Panc1 (cell line): ENCODE data around the gene SPAG5. TPM values are rescaled to one million over a fixed set of nuclear protein-coding genes. Genes with fewer than 3 reads are reported as not detected.
A peak's percentile ranks its signal among the peaks of the same experiment; 100 is the strongest.

Experiments
- ATAC-seq: fragments of 200-7000 bp; cut with Tn5 transposase; 2 replicates; pipeline ENCODE4 v1.9.1; 2020; ENCODE audit warnings: mild to moderate bottlenecking, moderate library complexity
- BruUV-seq: library from RNA; stranded (reverse); fragments of 400-500 nt; replicated peaks from 2 replicates; lab custom pipeline; 2021; lab: Mats Ljungman, UMichigan
- CTCF ChIA-PET: fragments of 300-600 bp; sonication (Branson Sonifier 250); formaldehyde crosslinking; loops from one replicate; lab custom pipeline; 2022; ENCODE audit warnings: antibody characterized with exemption; lab: Charles Lee
- POLR2A ChIA-PET: fragments of 300-600 bp; sonication (Branson Sonifier 250); formaldehyde crosslinking; loops from one replicate; lab custom pipeline; 2022; ENCODE audit warnings: antibody characterized with exemption; lab: Charles Lee
- DNase-seq: peaks from one replicate; pipeline ENCODE4 v3.0.0-alpha.2; 2010; ENCODE audit warnings: low read depth, low spot score
- H3K27ac ChIP-seq: 2 replicates; pipeline ENCODE4 v1.5.1; 2011; ENCODE audit warnings: mild to moderate bottlenecking, low read length, inconsistent platforms
- H3K27me3 ChIP-seq: fragments of 200-500 bp; sonication (Bioruptor generic); 2 replicates; pipeline ENCODE4 v1.6.0; 2014; ENCODE audit warnings: low read length, inconsistent platforms; ENCODE audit not compliant: control insufficient read depth, insufficient read depth
- H3K36me3 ChIP-seq: fragments of 200-500 bp; sonication (Bioruptor generic); 2 replicates; pipeline ENCODE4 v1.5.1; 2014; ENCODE audit warnings: inconsistent platforms, mild to moderate bottlenecking, low read length, moderate library complexity; ENCODE audit not compliant: control insufficient read depth, insufficient read depth
- H3K4me1 ChIP-seq: 2 replicates; pipeline ENCODE4 v1.5.1; 2011; ENCODE audit warnings: inconsistent platforms, mild to moderate bottlenecking, low read length, moderate library complexity; ENCODE audit not compliant: control insufficient read depth, insufficient read depth
- H3K4me3 ChIP-seq, 2 experiments: 2 replicates each; pipeline ENCODE4 v1.5.1; 2011 to 2012; ENCODE audit warnings: low read depth in 2 of 2, low read length in 2 of 2, mild to moderate bottlenecking in 2 of 2, inconsistent platforms in 1 of 2, moderate library complexity in 1 of 2
- H3K9me3 ChIP-seq: fragments of 200-500 bp; sonication (Bioruptor generic); 2 replicates; pipeline ENCODE4 v1.5.1; 2014; ENCODE audit warnings: low read depth, mild to moderate bottlenecking, inconsistent platforms, low read length, moderate library complexity; ENCODE audit not compliant: control insufficient read depth, insufficient read depth
- POLR2AphosphoS5 ChIP-seq: IDR thresholded peaks from 2 replicates; pipeline ENCODE4 v1.6.1; 2012; ENCODE audit warnings: mild to moderate bottlenecking, low read depth, low read length, moderate library complexity
- SIN3A ChIP-seq: IDR thresholded peaks from 2 replicates; pipeline ENCODE4 v1.6.1; 2012; ENCODE audit warnings: low read depth, mild to moderate bottlenecking, low read length, moderate library complexity, borderline replicate concordance; ENCODE audit not compliant: insufficient read depth
- TCF7L2 ChIP-seq: IDR thresholded peaks from 2 replicates; pipeline ENCODE4 v1.6.1; 2011; ENCODE audit warnings: mild to moderate bottlenecking, low read depth, low read length, inconsistent platforms
- in situ Hi-C: cut with HindIII; loops from 2 replicates; pipeline ENCODE4 v1.10.0; 2016; ENCODE audit warnings: low sequenced_read_pairs, low pct_unique_long_range_greater_than_20kb
- intact Hi-C: fragments of 100-400 bp; cut with micrococcal nuclease; formaldehyde crosslinking; loops from one replicate; pipeline ENCODE4 v1.10.0; 2022; ENCODE audit not compliant: unreplicated experiment
- total RNA-seq: library from RNA; stranded (reverse); gene quantifications from one replicate; pipeline ENCODE4 v1.2.1, GENCODE V29; 2021; ENCODE audit not compliant: unreplicated experiment
- TF ChIP-seq, protein P1 (sequence below), 2 experiments: IDR thresholded peaks; 2 replicates each; pipeline ENCODE4 v1.6.1; 2011 to 2012; ENCODE audit warnings: low read depth in 2 of 2, control low read depth in 1 of 2, low read length in 1 of 2, mild to moderate bottlenecking in 1 of 2, moderate library complexity in 1 of 2; ENCODE audit not compliant: insufficient read depth in 1 of 2
- TF ChIP-seq, protein P2 (sequence below): fragments of 450-650 bp; IDR thresholded peaks from 2 replicates; pipeline ENCODE4 v1.5.1; 2017; ENCODE audit warnings: mild to moderate bottlenecking

Gene SPAG5
- total RNA-seq, 1 experiment from 2014 or later, result 152 TPM

DNA sequence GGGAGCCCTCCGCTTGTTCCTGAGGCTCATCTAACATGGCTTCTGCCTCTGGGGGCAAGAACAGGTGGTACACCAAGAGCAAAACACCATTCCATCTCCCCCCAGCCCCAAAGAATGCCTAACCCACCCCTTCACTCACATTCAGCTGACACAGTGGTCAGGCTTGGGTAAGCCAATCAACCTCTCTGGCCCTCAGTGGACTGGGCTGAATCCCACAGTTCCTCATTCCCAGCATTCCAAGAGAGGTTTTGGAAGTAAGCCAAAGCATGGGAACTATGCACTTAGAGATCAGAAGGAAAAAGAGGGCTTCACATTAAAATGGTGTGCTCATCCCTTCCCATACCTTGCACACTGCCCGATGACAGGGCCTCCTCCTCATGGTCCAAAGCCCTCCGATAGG is 35.4 kb downstream of the SPAG5 start:
- no peak overlapping the region for H3K27ac ChIP-seq
- no peaks in the 10 kb centered on the region for H3K27me3 ChIP-seq
- CTCF ChIA-PET, result no interaction called here
- no peaks in the 10 kb centered on the region for H3K4me1 ChIP-seq
- ATAC-seq (peak; percentile 33; the same call in 1 of the 2 replicates), DNase-seq (no peak)
- no peaks in the 10 kb centered on the region for H3K9me3 ChIP-seq
- in situ Hi-C loops (no loop called here), intact Hi-C loops (no loop called here)
- POLR2A ChIA-PET, result no interaction called here
- TF ChIP-seq SIN3A, result no peak
- TF ChIP-seq, protein P1, sequence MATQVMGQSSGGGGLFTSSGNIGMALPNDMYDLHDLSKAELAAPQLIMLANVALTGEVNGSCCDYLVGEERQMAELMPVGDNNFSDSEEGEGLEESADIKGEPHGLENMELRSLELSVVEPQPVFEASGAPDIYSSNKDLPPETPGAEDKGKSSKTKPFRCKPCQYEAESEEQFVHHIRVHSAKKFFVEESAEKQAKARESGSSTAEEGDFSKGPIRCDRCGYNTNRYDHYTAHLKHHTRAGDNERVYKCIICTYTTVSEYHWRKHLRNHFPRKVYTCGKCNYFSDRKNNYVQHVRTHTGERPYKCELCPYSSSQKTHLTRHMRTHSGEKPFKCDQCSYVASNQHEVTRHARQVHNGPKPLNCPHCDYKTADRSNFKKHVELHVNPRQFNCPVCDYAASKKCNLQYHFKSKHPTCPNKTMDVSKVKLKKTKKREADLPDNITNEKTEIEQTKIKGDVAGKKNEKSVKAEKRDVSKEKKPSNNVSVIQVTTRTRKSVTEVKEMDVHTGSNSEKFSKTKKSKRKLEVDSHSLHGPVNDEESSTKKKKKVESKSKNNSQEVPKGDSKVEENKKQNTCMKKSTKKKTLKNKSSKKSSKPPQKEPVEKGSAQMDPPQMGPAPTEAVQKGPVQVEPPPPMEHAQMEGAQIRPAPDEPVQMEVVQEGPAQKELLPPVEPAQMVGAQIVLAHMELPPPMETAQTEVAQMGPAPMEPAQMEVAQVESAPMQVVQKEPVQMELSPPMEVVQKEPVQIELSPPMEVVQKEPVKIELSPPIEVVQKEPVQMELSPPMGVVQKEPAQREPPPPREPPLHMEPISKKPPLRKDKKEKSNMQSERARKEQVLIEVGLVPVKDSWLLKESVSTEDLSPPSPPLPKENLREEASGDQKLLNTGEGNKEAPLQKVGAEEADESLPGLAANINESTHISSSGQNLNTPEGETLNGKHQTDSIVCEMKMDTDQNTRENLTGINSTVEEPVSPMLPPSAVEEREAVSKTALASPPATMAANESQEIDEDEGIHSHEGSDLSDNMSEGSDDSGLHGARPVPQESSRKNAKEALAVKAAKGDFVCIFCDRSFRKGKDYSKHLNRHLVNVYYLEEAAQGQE (IDR thresholded peaks at IDR 0.05; ENCODE audit: insufficient read depth in 1 of 2, low read depth in 2 of 2, low read length in 1 of 2), result no peak
- TF ChIP-seq POLR2AphosphoS5, result no peak
- no peak for TF ChIP-seq TCF7L2
- no peak overlapping the region for H3K4me3 ChIP-seq
- BruUV-seq, result no TSS peak
- 0 out of 2 replicates have a peak, but pooled peaks cover 3% of the 10 kb centered on the region for H3K36me3 ChIP-seq

DNA sequence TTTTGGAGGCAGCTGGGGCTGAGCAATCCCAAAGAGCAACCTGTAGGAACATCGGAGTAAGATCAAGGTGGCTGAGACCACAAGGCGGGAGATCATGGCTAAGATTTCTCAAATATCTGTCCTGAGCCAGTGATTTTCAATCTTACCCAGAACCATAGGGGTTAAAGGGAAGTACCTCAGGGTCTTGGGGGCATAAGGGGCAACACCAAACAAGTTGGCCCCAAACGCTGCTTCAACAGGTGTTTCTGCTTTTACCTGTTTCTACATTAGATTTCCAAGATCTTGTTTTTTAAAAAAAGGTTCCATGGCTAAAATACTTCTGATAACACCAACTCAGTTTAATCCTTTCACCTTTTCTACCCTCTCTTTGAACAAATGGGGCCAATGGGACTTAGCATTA is 43.8 kb downstream of the SPAG5 start:
- no peak overlapping the region for H3K27ac ChIP-seq
- no peak for DNase-seq
- no peak overlapping the region for H3K4me3 ChIP-seq
- H3K36me3 ChIP-seq, result no peaks in the 10 kb centered on the region
- in situ Hi-C loops, result no loop called here
- H3K9me3 ChIP-seq, result no peaks in the 10 kb centered on the region
- ChIA-PET CTCF (no interaction called here), POLR2A (no interaction called here)
- no TSS peak for BruUV-seq
- no peaks in the 10 kb centered on the region for H3K27me3 ChIP-seq
- intact Hi-C loops, result no loop called here
- TF ChIP-seq SIN3A (no peak), TCF7L2 (no peak), POLR2AphosphoS5 (no peak)
- TF ChIP-seq, protein P2, sequence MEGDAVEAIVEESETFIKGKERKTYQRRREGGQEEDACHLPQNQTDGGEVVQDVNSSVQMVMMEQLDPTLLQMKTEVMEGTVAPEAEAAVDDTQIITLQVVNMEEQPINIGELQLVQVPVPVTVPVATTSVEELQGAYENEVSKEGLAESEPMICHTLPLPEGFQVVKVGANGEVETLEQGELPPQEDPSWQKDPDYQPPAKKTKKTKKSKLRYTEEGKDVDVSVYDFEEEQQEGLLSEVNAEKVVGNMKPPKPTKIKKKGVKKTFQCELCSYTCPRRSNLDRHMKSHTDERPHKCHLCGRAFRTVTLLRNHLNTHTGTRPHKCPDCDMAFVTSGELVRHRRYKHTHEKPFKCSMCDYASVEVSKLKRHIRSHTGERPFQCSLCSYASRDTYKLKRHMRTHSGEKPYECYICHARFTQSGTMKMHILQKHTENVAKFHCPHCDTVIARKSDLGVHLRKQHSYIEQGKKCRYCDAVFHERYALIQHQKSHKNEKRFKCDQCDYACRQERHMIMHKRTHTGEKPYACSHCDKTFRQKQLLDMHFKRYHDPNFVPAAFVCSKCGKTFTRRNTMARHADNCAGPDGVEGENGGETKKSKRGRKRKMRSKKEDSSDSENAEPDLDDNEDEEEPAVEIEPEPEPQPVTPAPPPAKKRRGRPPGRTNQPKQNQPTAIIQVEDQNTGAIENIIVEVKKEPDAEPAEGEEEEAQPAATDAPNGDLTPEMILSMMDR, result no peak
- TF ChIP-seq, protein P1 (IDR thresholded peaks at IDR 0.05; ENCODE audit: insufficient read depth in 1 of 2, low read depth in 2 of 2, low read length in 1 of 2), result no peak
- H3K4me1 ChIP-seq, result peaks cover 9% of the 10 kb centered on the region; the same call in 1 of the 2 replicates
- ATAC-seq, result no peak
